Esophagus squamous epithelium (tissue), 4 donors: ENCODE data around the gene APOO.

Source experiments
- POLR2A ChIP-seq, 4 donors: fragments of 450-650 bp; IDR thresholded peaks; one replicate each; pipeline ENCODE4 v1.6.1; 2017; ENCODE audit warnings: antibody characterized with exemption in 4 of 4, mild to moderate bottlenecking in 4 of 4, moderate library complexity in 3 of 4
- TF ChIP-seq, protein P1 (sequence below), 6 experiments: fragments of 450-650 bp in 4 of 6; fragments of 200-600 bp in 2 of 6; sonication (generic) in 2 of 6; IDR thresholded peaks; one replicate each; pipeline ENCODE4 v1.5.1; 2016 to 2019; ENCODE audit warnings: antibody characterized with exemption in 6 of 6, mild to moderate bottlenecking in 4 of 6, moderate library complexity in 4 of 6

DNA sequence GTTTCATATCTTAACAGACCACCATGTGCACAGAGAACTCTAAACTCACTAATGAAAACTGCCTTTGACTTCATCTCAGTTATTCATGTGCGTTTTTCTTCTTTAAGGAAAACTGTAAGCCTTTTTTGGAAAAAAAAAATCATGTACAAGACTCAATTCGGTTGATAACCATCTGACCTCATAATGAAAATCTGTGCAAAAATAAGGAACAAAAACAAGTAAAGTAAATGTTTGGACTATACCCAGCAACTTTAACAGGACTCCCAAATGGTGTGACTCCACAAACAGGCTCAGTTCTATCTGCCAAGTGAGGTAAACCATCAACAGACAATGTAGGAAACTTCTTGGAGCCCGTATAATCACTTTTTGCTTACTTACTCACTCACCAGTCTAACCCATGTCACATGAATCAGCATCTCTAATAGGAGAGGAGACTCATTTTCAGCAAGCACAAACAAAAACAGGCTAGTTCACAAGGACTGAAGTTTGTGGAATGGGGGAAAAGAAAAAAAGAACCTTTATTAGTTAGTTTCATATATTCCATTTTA is 9.3 kb downstream of the APOO start:
- TF ChIP-seq, protein P1, sequence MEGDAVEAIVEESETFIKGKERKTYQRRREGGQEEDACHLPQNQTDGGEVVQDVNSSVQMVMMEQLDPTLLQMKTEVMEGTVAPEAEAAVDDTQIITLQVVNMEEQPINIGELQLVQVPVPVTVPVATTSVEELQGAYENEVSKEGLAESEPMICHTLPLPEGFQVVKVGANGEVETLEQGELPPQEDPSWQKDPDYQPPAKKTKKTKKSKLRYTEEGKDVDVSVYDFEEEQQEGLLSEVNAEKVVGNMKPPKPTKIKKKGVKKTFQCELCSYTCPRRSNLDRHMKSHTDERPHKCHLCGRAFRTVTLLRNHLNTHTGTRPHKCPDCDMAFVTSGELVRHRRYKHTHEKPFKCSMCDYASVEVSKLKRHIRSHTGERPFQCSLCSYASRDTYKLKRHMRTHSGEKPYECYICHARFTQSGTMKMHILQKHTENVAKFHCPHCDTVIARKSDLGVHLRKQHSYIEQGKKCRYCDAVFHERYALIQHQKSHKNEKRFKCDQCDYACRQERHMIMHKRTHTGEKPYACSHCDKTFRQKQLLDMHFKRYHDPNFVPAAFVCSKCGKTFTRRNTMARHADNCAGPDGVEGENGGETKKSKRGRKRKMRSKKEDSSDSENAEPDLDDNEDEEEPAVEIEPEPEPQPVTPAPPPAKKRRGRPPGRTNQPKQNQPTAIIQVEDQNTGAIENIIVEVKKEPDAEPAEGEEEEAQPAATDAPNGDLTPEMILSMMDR (IDR thresholded peaks at IDR 0.05), result no peak
- TF ChIP-seq POLR2A (IDR thresholded peaks at IDR 0.05), result no peak
